Heart right ventricle (tissue), 16 donors: ENCODE data around the gene GPX7. TPM values are rescaled to one million over a fixed set of nuclear protein-coding genes. Genes with fewer than 3 reads are reported as not detected.

Experiments used
- ATAC-seq, 8 donors: fragments of 200-7000 bp; cut with Tn5 transposase; one replicate each; pipeline ENCODE4 v1.9.1; 2020; ENCODE audit warnings: mild to moderate bottlenecking in 8 of 8, moderate library complexity in 8 of 8, moderate number of reproducible peaks in 1 of 8
- DNase-seq, 2 donors: peaks; one replicate each; pipeline ENCODE4 v3.0.0-alpha.2; 2020
- H3K27ac ChIP-seq, 10 donors: fragments of 200-600 bp; sonication (generic) in 2 of 10; one replicate each; pipeline versions ENCODE4 v1.5.0 to v1.8.0; 2020 to 2022; ENCODE audit warnings: mild to moderate bottlenecking in 3 of 10
- H3K27me3 ChIP-seq, 7 donors: fragments of 200-600 bp; one replicate each; pipeline ENCODE4 v1.8.0; 2021 to 2022; ENCODE audit warnings: mild to moderate bottlenecking in 2 of 7
- H3K36me3 ChIP-seq, 9 donors: fragments of 200-600 bp; sonication (generic) in 1 of 9; one replicate each; pipeline versions ENCODE4 v1.5.0 to v1.8.0; 2020 to 2022; ENCODE audit warnings: mild to moderate bottlenecking in 2 of 9
- H3K4me1 ChIP-seq, 9 donors: fragments of 200-600 bp; sonication (generic) in 1 of 9; one replicate each; pipeline versions ENCODE4 v1.5.0 to v1.8.0; 2020 to 2022; ENCODE audit warnings: mild to moderate bottlenecking in 4 of 9
- H3K4me3 ChIP-seq, 10 donors: fragments of 200-600 bp; sonication (generic) in 2 of 10; one replicate each; pipeline versions ENCODE4 v1.5.0 to v1.8.0; 2020 to 2022; ENCODE audit warnings: mild to moderate bottlenecking in 7 of 10, moderate library complexity in 2 of 10
- H3K9me3 ChIP-seq, 11 donors: fragments of 200-600 bp in 10 of 11; sonication (generic) in 2 of 11; one replicate each; pipeline versions ENCODE4 v1.5.0 to v1.8.0; 2013 to 2022; ENCODE audit warnings: mild to moderate bottlenecking in 2 of 11, control low read depth in 1 of 11, moderate library complexity in 1 of 11
- CTCF ChIP-seq, 9 donors: fragments of 200-600 bp; sonication (generic) in 2 of 9; IDR thresholded peaks; one replicate each; pipeline versions ENCODE4 v1.5.0 to v1.8.0; 2021 to 2022; ENCODE audit warnings: antibody characterized with exemption in 9 of 9, mild to moderate bottlenecking in 5 of 9, moderate library complexity in 1 of 9
- WGBS, 2 donors: extraction: QIAGEN DNeasy Blood & Tissue Kit; methylation state at CpG; one replicate each; pipeline ENCODE4 v1.1.7; 2013; ENCODE audit warnings: inconsistent platforms in 1 of 2; 5-methylcytosine and 5-hydroxymethylcytosine counted together
- intact Hi-C, 10 donors: fragments of 100-400 bp; cut with DNase I; formaldehyde crosslinking; loops; one replicate each; pipeline versions ENCODE4 v1.11.1 to v1.14.2; 2022
- polyA plus RNA-seq, 2 donors: library from polyadenylated mRNA; stranded (reverse); fragments of 200-250 nt; gene quantifications; one replicate each; pipeline ENCODE4 v1.2.3, GENCODE V29; 2013
- total RNA-seq, 10 donors: library from RNA; stranded (reverse); fragmentation: NEBNext Ultra II Directional in 3 of 10; extraction: Animal tissue kit (Norgen Biotek cat#: 25700) in 3 of 10; gene quantifications; one replicate each; pipeline versions ENCODE4 v1.2.1 to v1.2.4, GENCODE V29; 2021 to 2023
- donor health status: Arrhythmogenic right ventricular cardiomyopathy.
- donor health status: ischemic (EF 13 %, LVEDD 7.1; RV severe dilation, severe dysfunction).
- donor health status: healthy with polysubstance abuse.
- donor health status: DM: no; HTN: yes; CAD: no.
- donor health status: DM: no; HTN: no; CAD: no.
- donor health status: ischemic (EF 25% LVEDD 6.9; RV normal size, moderate dysfunction).
- donor health status: ischemic (EF 25% LVEDD 5.7; RV mildly dilated, moderate dysfunction).
- donor health status: healthy.
- donor health status: DM: yes; HTN: yes; CAD: no.
- donor health status: Ischemic cardiomyopathy.
- donor health status: ischemic (EF 35%, LVEDD 5.7; RV mildly dilated, moderate dysfunction).
- donor health status: nonischemic (EF 11% LVEDD 7.7; RV severe dilation, severe dysfunction).
- donor health status: DM: yes; HTN: yes; CAD: no.
- donor health status: PGD.
- donor health status: ischemic (EF 29% LVEDD 5.4; RV normal size, mild dysfunction).
- donor health status: nonischemic (EF 23%, LVEDD 6.1; RV moderate dilation, normal function).

GPX7 gene
- total and polyA plus RNA-seq, 12 donors = 3.3 to 22.9 (median 6.9) TPM

GRCh38 chr1:52588027-52588426 is 14.1 kb upstream of the GPX7 start:
- intact Hi-C loops = loop anchor here in 1 of 10 donors (10.0 kb wide), 1 partner anchor 67 kb away; no protein-coding TSS in a partner anchor
- ATAC-seq (no peak), DNase-seq (no peak)
- H3K27ac ChIP-seq = no peak overlapping the region
- no peak for TF ChIP-seq CTCF (IDR thresholded peaks at IDR 0.05)
- no peaks in the 10 kb centered on the region for H3K9me3 ChIP-seq
- H3K27me3 ChIP-seq = no peaks in the 10 kb centered on the region
- no peaks in the 10 kb centered on the region for H3K36me3 ChIP-seq
- H3K4me1 ChIP-seq = peaks cover 0 to 12% (median 0%) of the 10 kb centered on the region in 9 donors
- no peak overlapping the region for H3K4me3 ChIP-seq

GRCh38 chr1:52588535-52588934 is 13.6 kb upstream of the GPX7 start:
- Histone ChIP-seq H3K9me3 (no peaks in the 10 kb centered on the region), H3K36me3 (no peaks in the 10 kb centered on the region), H3K4me1 (peaks cover 0 to 12% (median 0%) of the 10 kb centered on the region in 9 donors), H3K27ac (no peak overlapping the region), H3K27me3 (no peaks in the 10 kb centered on the region), H3K4me3 (no peak overlapping the region)
- peak in 1 of 8 donors; percentile 43 for ATAC-seq
- 74 to 81% methylated on average over 1 of the region's 1 CpG for WGBS, 2 donors
- no peak for DNase-seq
- intact Hi-C loops = loop anchor here in 1 of 10 donors (10.0 kb wide), 1 partner anchor 66 kb away; no protein-coding TSS in a partner anchor
- no peak for TF ChIP-seq CTCF (IDR thresholded peaks at IDR 0.05)

- intact Hi-C loops = no loop called here
- ATAC-seq = no peak
- 51 to 61% methylated on average over 6 of the region's 6 CpGs for WGBS, 2 donors
These were observed 11.9 kb upstream of the GPX7 start for GRCh38 chr1:52590266-52590665.

GRCh38 chr1:52592637-52593323 is 9.4 kb upstream of the GPX7 start:
- intact Hi-C loops = no loop called here
- peak overlapping the region in 1 of 10 donors; percentile 14 for H3K27ac ChIP-seq
- no peak for ATAC-seq

More at GRCh38 chr1:52590266-52590665, 11.9 kb upstream of the GPX7 start:
- no peak overlapping the region for H3K27ac ChIP-seq
- H3K9me3 ChIP-seq = no peaks in the 10 kb centered on the region
- H3K36me3 ChIP-seq = no peaks in the 10 kb centered on the region
- no peaks in the 10 kb centered on the region for H3K27me3 ChIP-seq
- DNase-seq = no peak
- peaks cover 0 to 12% (median 0%) of the 10 kb centered on the region in 9 donors for H3K4me1 ChIP-seq
- no peak overlapping the region for H3K4me3 ChIP-seq
- TF ChIP-seq CTCF (IDR thresholded peaks at IDR 0.05) = no peak

More at GRCh38 chr1:52592637-52593323, 9.4 kb upstream of the GPX7 start:
- DNase-seq = no peak
- TF ChIP-seq CTCF (IDR thresholded peaks at IDR 0.05) = no peak
- Histone ChIP-seq H3K27me3 (no peaks in the 10 kb centered on the region), H3K36me3 (no peaks in the 10 kb centered on the region), H3K4me1 (peaks cover 0 to 15% (median 0%) of the 10 kb centered on the region in 9 donors), H3K4me3 (no peak overlapping the region), H3K9me3 (no peaks in the 10 kb centered on the region)
- WGBS, 2 donors = 59 to 67% methylated on average over 5 of the region's 5 CpGs
